Psoas muscle (tissue), 8 donors: ENCODE results near the gene EXO1. TPM values are rescaled to one million over a fixed set of nuclear protein-coding genes. Genes with fewer than 3 reads are reported as not detected.

Source experiments
- ATAC-seq, 4 donors: fragments of 200-7000 bp; cut with Tn5 transposase; one replicate each; pipeline ENCODE4 v1.9.1; 2020; ENCODE audit warnings: moderate library complexity in 3 of 4, mild to moderate bottlenecking in 2 of 4
- DNase-seq, 2 donors: peaks; one replicate each; pipeline ENCODE4 v3.0.0-alpha.2; 2020
- H3K27ac ChIP-seq: fragments of 200-600 bp; one replicate; pipeline ENCODE4 v1.8.0; 2022
- H3K27me3 ChIP-seq, 3 donors: fragments of 200-600 bp in 1 of 3; one replicate each; pipeline versions ENCODE4 v1.6.1 to v1.8.0; 2013 to 2022; ENCODE audit warnings: low read length in 2 of 3, mild to moderate bottlenecking in 2 of 3, moderate library complexity in 1 of 3; ENCODE audit not compliant: insufficient read depth in 3 of 3
- H3K36me3 ChIP-seq, 2 donors: fragments of 200-600 bp in 1 of 2; one replicate each; pipeline versions ENCODE4 v1.6.1 to v1.8.0; 2013 to 2022; ENCODE audit warnings: low read depth in 1 of 2, mild to moderate bottlenecking in 1 of 2, moderate library complexity in 1 of 2; ENCODE audit not compliant: insufficient read depth in 1 of 2
- H3K4me1 ChIP-seq: fragments of 200-600 bp; one replicate; pipeline ENCODE4 v1.8.0; 2022
- H3K4me3 ChIP-seq: fragments of 200-600 bp; one replicate; pipeline ENCODE4 v1.8.0; 2022; ENCODE audit warnings: mild to moderate bottlenecking
- H3K9me3 ChIP-seq: fragments of 200-600 bp; one replicate; pipeline ENCODE4 v1.8.0; 2022
- CTCF ChIP-seq: fragments of 200-600 bp; IDR thresholded peaks from one replicate; pipeline ENCODE4 v1.8.0; 2022; ENCODE audit warnings: antibody characterized with exemption
- WGBS, 3 donors: extraction: QIAGEN DNeasy Blood & Tissue Kit; methylation state at CpG; one replicate each; pipeline versions ENCODE4 v1.1.6 to v1.1.7; 2013; 5-methylcytosine and 5-hydroxymethylcytosine counted together
- intact Hi-C, 2 donors: fragments of 100-400 bp; cut with DNase I; formaldehyde crosslinking; loops; one replicate each; pipeline versions ENCODE4 v1.11.0 to v1.14.2; 2022
- polyA plus RNA-seq, 3 donors: library from polyadenylated mRNA; stranded (reverse); fragments of 200-250 nt; gene quantifications; one replicate each; pipeline ENCODE4 v1.2.3, GENCODE V29; 2013
- total RNA-seq, 4 donors: library from RNA; stranded (reverse); fragmentation: NEBNext Ultra II Directional in 2 of 4; extraction: Animal tissue kit (Norgen Biotek cat#: 25700) in 2 of 4; gene quantifications; one replicate each; pipeline versions ENCODE4 v1.2.1 to v1.2.4, GENCODE V29; 2021 to 2023
- donor health status: healthy with polysubstance abuse.
- donor health status: DM: no; HTN: no; CAD: no; lungs with moderate emphysema.
- donor health status: Bipolar disorder and iron deficiency.
- donor health status: healthy.
- donor health status: DM: yes; HTN: yes; CAD: no.
- donor health status: DM: no; HTN: no; CAD: no.
- donor health status: DM: no; HTN: no; CAD: no.
- donor health status: DM: yes; HTN: yes; CAD: no.

EXO1 gene
- total and polyA plus RNA-seq, 7 donors = 0.06 to 0.32 (median 0.17) TPM; not detected in 4

DNA sequence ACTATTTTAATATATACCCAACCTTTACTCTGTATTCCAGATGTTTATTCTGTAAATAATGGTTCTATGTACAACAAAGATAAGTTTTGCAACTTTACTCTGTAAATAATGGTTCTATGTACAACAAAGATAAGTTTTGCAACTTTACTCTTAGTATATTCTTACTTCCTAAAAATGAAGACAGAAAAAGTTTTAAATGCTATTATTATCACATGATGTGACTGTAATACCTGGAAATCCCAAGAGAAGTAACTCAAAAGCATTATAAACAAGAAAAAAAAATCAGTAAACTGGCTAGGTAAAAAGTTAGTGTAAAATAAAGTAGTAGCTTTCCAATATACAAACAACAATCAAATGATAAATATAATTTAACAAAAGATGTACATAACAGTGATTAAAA, 18.5 kb upstream of the EXO1 start:
- ATAC-seq = no peak
- Histone ChIP-seq H3K9me3 (no peaks in the 10 kb centered on the region), H3K27ac (no peak overlapping the region), H3K36me3 (no peaks in the 10 kb centered on the region), H3K27me3 (no peaks in the 10 kb centered on the region), H3K4me3 (no peak overlapping the region), H3K4me1 (no peaks in the 10 kb centered on the region)
- intact Hi-C loops = no loop called here
- DNase-seq = no peak
- no peak for TF ChIP-seq CTCF

GRCh38 chr1:241834733-241835377, 13.1 kb upstream of the EXO1 start:
- no peak overlapping the region for H3K4me3 ChIP-seq
- DNase-seq (no peak), ATAC-seq (no peak)
- TF ChIP-seq CTCF = peak; percentile 34
- intact Hi-C loops = loop anchor here in 1 of 2 donors (5.0 kb wide), 1 partner anchor 228 kb away; no protein-coding TSS in a partner anchor
- no peak overlapping the region for H3K27ac ChIP-seq
- no peaks in the 10 kb centered on the region for H3K36me3 ChIP-seq
- WGBS, 3 donors = 4 to 12% (median 7%) methylated on average over 1 of the region's 1 CpG
- no peaks in the 10 kb centered on the region for H3K9me3 ChIP-seq
- no peaks in the 10 kb centered on the region for H3K4me1 ChIP-seq
- H3K27me3 ChIP-seq = no peaks in the 10 kb centered on the region

GRCh38 chr1:241836941-241837340, 11.1 kb upstream of the EXO1 start:
- no peaks in the 10 kb centered on the region for H3K4me1 ChIP-seq
- intact Hi-C loops = no loop called here
- H3K27ac ChIP-seq = no peak overlapping the region
- DNase-seq = no peak
- H3K9me3 ChIP-seq = no peaks in the 10 kb centered on the region
- no peak for ATAC-seq
- no peak overlapping the region for H3K4me3 ChIP-seq
- no peaks in the 10 kb centered on the region for H3K36me3 ChIP-seq
- 54 to 89% (median 67%) methylated on average over 2 of the region's 2 CpGs for WGBS, 3 donors
- no peak for TF ChIP-seq CTCF
- no peaks in the 10 kb centered on the region for H3K27me3 ChIP-seq

- no peak overlapping the region for H3K27ac ChIP-seq
- WGBS, 3 donors = 53 to 61% (median 58%) methylated on average over 5 of the region's 5 CpGs
- no peaks in the 10 kb centered on the region for H3K9me3 ChIP-seq
- no peak overlapping the region for H3K4me3 ChIP-seq
- no peaks in the 10 kb centered on the region for H3K36me3 ChIP-seq
- intact Hi-C loops = no loop called here
- no peak for TF ChIP-seq CTCF
- H3K27me3 ChIP-seq = no peaks in the 10 kb centered on the region
- DNase-seq (no peak), ATAC-seq (no peak)
- no peaks in the 10 kb centered on the region for H3K4me1 ChIP-seq
Observed at GRCh38 chr1:241837416-241837815, 10.6 kb upstream of the EXO1 start.

DNA sequence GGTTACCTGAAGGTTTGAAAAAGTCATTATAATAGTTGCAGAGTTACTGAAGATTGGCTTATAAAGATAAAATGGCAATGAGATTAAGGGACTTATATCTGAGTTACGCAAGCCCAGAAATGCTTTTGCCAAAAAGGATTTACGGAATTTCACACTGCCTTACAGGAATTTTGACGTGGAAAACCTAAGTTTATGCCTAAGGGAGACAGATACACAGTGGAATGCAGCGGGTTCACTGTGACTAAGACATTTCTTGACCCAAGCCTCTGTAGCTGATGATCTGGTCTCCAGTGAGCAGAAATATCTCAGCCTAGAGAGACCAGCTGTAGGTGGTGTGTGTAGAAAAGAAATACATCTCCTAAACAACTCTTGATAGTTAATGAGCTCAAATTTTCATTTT, 10.1 kb upstream of the EXO1 start:
- 25 to 45% (median 27%) methylated on average over 4 of the region's 4 CpGs for WGBS, 3 donors
- H3K27ac ChIP-seq = no peak overlapping the region
- no peak for DNase-seq
- no peaks in the 10 kb centered on the region for H3K36me3 ChIP-seq
- no peaks in the 10 kb centered on the region for H3K9me3 ChIP-seq
- no peak overlapping the region for H3K4me3 ChIP-seq
- TF ChIP-seq CTCF = no peak
- no peaks in the 10 kb centered on the region for H3K4me1 ChIP-seq
- H3K27me3 ChIP-seq = no peaks in the 10 kb centered on the region
- ATAC-seq = no peak
- intact Hi-C loops = no loop called here
